Suprapubic skin (tissue), 4 donors: ENCODE results near the gene SLC38A3.

Experiments
- EP300 ChIP-seq: sonication (generic); formaldehyde crosslinking; IDR thresholded peaks from one replicate; pipeline ENCODE4 v1.6.1; 2017; ENCODE audit warnings: antibody characterized with exemption
- POLR2AphosphoS5 ChIP-seq, 3 donors: sonication (generic); formaldehyde crosslinking; IDR thresholded peaks; one replicate each; pipeline ENCODE4 v1.6.1; 2017; ENCODE audit warnings: antibody characterized with exemption in 3 of 3
- TF ChIP-seq, protein P1 (sequence below), 2 donors: fragments of 200-600 bp in 1 of 2; fragments of 450-650 bp in 1 of 2; sonication (generic) in 1 of 2; IDR thresholded peaks; one replicate each; pipeline ENCODE4 v1.5.1; 2016 to 2019; ENCODE audit warnings: antibody characterized with exemption in 2 of 2, mild to moderate bottlenecking in 1 of 2, moderate library complexity in 1 of 2

DNA sequence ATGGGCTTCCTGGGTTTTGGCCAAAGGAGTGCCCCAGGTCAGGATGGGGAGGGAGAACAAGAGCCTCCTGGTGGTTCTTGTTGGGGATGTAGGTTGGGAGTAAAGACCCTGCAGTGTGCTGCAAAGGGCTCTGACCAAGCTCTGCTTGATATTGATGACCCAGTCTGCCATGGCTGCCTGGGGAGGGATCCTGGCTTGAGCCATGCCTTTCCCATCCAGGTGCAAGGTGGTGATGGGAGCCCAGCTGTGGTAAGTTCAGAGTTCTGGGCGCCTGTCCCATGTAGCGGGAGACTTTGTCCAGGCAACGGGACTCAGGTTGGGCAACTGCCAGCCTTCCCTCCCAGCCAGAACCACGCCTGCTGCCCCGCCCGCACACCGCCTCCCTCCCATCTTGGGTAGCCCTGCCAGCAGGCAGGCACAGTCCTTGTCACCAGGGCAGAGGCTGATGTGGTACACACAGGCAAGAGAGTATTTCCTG lies 33.5 kb downstream of the SLC38A3 start:
- TF ChIP-seq, protein P1, sequence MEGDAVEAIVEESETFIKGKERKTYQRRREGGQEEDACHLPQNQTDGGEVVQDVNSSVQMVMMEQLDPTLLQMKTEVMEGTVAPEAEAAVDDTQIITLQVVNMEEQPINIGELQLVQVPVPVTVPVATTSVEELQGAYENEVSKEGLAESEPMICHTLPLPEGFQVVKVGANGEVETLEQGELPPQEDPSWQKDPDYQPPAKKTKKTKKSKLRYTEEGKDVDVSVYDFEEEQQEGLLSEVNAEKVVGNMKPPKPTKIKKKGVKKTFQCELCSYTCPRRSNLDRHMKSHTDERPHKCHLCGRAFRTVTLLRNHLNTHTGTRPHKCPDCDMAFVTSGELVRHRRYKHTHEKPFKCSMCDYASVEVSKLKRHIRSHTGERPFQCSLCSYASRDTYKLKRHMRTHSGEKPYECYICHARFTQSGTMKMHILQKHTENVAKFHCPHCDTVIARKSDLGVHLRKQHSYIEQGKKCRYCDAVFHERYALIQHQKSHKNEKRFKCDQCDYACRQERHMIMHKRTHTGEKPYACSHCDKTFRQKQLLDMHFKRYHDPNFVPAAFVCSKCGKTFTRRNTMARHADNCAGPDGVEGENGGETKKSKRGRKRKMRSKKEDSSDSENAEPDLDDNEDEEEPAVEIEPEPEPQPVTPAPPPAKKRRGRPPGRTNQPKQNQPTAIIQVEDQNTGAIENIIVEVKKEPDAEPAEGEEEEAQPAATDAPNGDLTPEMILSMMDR (IDR thresholded peaks at IDR 0.05) = no peak
- TF ChIP-seq EP300 (no peak), POLR2AphosphoS5 (IDR thresholded peaks at IDR 0.05) (no peak)
